Tibial artery (tissue), 4 donors: ENCODE measurements around the gene KRTAP4-4.
"Not testable (repeated sequence)": the region's sequence is repeated elsewhere in the genome, so short reads cannot be mapped to it uniquely, and the experiment has no call there.

Source experiments
- DNase-seq, 2 donors: peaks; one replicate each; pipeline ENCODE4 v3.0.0-alpha.2; 2019
- H3K27ac ChIP-seq, 2 donors: fragments of 200-600 bp; sonication (generic) in 1 of 2; 1 replicate in 1 of 2; 2 replicates in 1 of 2; pipeline ENCODE4 v1.5.1; 2018 to 2019; ENCODE audit warnings: mild to moderate bottlenecking in 1 of 2
- H3K27me3 ChIP-seq, 2 donors: fragments of 200-600 bp; sonication (generic) in 1 of 2; one replicate each; pipeline versions ENCODE4 v1.5.1 to v1.6.0; 2016 to 2019
- H3K36me3 ChIP-seq, 3 donors: fragments of 200-600 bp; sonication (generic) in 2 of 3; one replicate each; pipeline ENCODE4 v1.5.1; 2016 to 2019; ENCODE audit warnings: mild to moderate bottlenecking in 2 of 3
- H3K4me1 ChIP-seq, 4 donors: fragments of 200-600 bp; sonication (generic) in 2 of 4; 1 replicate in 3 of 4; 2 replicates in 1 of 4; pipeline ENCODE4 v1.5.1; 2016 to 2019
- H3K4me3 ChIP-seq, 2 donors: fragments of 200-600 bp; sonication (generic) in 1 of 2; 1 replicate in 1 of 2; 2 replicates in 1 of 2; pipeline ENCODE4 v1.5.1; 2018 to 2019; ENCODE audit warnings: mild to moderate bottlenecking in 2 of 2
- H3K9me3 ChIP-seq, 3 donors: fragments of 200-600 bp; sonication (generic) in 1 of 3; one replicate each; pipeline ENCODE4 v1.5.1; 2016 to 2019
- intact Hi-C: fragments of 100-400 bp; cut with DNase I; formaldehyde crosslinking; loops from one replicate; pipeline ENCODE4 v1.15.0; 2023; ENCODE audit warnings: low total_unique reads
- TF ChIP-seq, protein P1 (sequence below), 2 experiments: fragments of 200-600 bp in 1 of 2; fragments of 450-650 bp in 1 of 2; IDR thresholded peaks; one replicate each; pipeline ENCODE4 v1.5.1; 2017 to 2019; ENCODE audit warnings: antibody characterized with exemption in 2 of 2, mild to moderate bottlenecking in 1 of 2, moderate library complexity in 1 of 2

Gene KRTAP4-4

DNA sequence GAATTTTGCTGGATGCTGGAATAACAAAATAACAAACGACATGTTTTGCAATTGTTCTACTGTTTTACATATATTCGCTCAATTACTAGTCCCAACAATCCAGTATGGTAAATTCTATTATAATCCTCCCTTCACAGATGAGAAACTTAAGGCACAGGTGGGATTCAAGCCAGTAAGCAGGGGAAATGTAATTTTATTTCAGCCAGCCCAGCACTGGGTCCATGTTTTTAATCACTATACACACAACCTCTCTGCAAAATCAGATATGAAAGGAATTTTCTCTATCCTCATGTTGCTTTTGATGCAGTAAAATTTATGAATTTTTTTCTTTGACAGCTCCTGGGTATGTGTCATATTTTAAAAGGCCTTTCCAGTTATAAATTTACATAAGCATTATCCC, 15.3 kb downstream of the KRTAP4-4 start:
- no peak for DNase-seq
- Histone ChIP-seq H3K27ac (no peak overlapping the region), H3K4me3 (no peak overlapping the region), H3K9me3 (peaks cover 0 to 19% (median 5%) of the 10 kb centered on the region in 3 donors), H3K36me3 (no peaks in the 10 kb centered on the region), H3K4me1 (no peaks in the 10 kb centered on the region), H3K27me3 (no peaks in the 10 kb centered on the region)
- intact Hi-C loops = no loop called here
- TF ChIP-seq, protein P1, sequence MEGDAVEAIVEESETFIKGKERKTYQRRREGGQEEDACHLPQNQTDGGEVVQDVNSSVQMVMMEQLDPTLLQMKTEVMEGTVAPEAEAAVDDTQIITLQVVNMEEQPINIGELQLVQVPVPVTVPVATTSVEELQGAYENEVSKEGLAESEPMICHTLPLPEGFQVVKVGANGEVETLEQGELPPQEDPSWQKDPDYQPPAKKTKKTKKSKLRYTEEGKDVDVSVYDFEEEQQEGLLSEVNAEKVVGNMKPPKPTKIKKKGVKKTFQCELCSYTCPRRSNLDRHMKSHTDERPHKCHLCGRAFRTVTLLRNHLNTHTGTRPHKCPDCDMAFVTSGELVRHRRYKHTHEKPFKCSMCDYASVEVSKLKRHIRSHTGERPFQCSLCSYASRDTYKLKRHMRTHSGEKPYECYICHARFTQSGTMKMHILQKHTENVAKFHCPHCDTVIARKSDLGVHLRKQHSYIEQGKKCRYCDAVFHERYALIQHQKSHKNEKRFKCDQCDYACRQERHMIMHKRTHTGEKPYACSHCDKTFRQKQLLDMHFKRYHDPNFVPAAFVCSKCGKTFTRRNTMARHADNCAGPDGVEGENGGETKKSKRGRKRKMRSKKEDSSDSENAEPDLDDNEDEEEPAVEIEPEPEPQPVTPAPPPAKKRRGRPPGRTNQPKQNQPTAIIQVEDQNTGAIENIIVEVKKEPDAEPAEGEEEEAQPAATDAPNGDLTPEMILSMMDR (IDR thresholded peaks at IDR 0.05) = no peak

DNA sequence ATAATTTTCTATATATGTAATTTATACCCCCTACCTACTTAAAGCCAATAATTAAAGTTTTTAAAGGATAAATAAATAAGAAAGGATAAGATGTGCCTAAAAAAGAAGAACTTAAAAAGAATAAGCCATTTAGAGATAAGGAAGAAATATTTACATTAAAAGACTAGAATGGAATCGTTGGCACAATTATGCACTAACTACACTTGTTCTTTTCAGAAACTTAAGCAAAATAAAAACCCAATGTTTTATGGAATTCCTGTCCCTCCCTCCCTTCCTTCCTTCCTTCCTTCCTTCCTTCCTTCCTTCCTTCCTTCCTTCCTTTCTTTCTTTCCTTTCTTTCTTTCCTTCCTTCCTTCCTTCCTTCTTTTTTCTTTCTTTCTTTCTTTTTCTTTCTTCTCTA, 15.7 kb downstream of the KRTAP4-4 start:
- Histone ChIP-seq H3K9me3 (peaks cover 0 to 23% (median 9%) of the 10 kb centered on the region in 3 donors), H3K27me3 (no peaks in the 10 kb centered on the region), H3K4me3 (no peak overlapping the region), H3K36me3 (no peaks in the 10 kb centered on the region), H3K27ac (no peak overlapping the region), H3K4me1 (no peaks in the 10 kb centered on the region)
- no peak for DNase-seq
- intact Hi-C loops = no loop called here
- TF ChIP-seq, protein P1 (IDR thresholded peaks at IDR 0.05) = no peak

DNA sequence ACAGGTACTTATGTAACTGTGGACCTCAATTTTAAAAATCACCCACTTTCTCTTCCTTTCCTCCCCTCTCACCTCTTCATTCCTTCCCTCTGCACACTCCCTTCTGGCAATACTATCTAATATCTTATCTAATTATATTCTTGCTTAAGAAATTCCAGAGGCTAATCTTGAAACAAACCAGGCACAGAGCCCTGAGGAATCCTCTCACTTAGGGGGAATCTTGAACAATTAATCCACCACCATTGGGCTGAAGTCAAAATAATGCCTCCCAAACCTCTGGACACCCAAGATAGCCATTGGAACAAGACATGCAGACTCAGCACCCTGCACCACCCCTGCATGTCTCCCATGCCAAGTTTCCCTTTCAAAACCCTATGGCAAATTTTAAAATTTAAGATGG, 19.2 kb downstream of the KRTAP4-4 start:
- H3K27me3 ChIP-seq = no peaks in the 10 kb centered on the region
- no peak for DNase-seq
- H3K9me3 ChIP-seq = peaks cover 0 to 24% (median 10%) of the 10 kb centered on the region in 3 donors
- no peaks in the 10 kb centered on the region for H3K4me1 ChIP-seq
- intact Hi-C loops = no loop called here
- H3K36me3 ChIP-seq = no peaks in the 10 kb centered on the region
- TF ChIP-seq, protein P1 (IDR thresholded peaks at IDR 0.05) = no peak
- H3K4me3 ChIP-seq = no peak overlapping the region
- no peak overlapping the region for H3K27ac ChIP-seq

DNA sequence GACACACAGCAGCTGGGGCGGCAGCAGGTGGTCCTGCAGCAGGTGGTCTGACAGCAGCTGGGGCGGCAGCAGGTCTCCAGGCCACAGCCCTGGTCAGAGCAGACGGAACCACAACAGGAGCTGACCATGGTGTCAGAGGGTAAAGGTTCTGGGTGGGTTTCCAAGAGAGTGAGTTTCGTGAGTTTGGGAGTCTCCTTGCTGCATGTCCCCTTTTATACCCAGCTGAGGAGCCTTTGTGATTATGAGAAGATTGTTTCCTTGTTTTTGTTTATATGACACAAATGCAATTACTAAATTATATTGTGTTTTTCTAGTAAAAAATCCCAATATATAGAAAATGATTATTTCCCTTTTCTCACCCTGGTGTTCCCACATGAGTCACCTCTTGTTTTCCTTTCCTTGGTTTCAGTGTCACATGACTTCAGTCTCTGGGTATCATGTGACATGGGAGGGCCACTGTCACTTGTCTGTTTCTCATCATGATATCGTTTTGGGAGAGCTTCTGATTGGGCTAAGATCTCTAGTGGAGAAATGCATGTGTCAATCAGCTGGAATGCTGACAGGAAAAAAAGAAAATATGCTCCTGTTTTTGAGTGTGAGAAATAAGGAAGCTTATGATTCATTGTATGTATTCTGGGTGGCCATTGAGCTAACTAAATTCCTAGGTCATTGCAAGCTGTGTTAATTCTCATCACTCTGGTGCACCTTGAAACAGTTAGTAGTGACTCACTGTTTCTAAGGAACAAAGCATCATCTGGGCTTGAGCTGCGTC, 20.0 kb downstream of the KRTAP4-4 start, which contains the start of gene KRTAP4-6:
Gene KRTAP4-6, minus strand, starts transcription at position 185 of the 772 bp plus-strand sequence. Its CDS starts 57 bp downstream, at position 128.
- H3K27ac ChIP-seq = no peak within 1 kb of the TSS
- TF ChIP-seq, protein P1 (IDR thresholded peaks at IDR 0.05) = no peak
- peaks cover 0 to 24% (median 10%) of the 10 kb centered on the region in 3 donors for H3K9me3 ChIP-seq
- DNase-seq = no peak
- no peaks in the 10 kb centered on the region for H3K36me3 ChIP-seq
- H3K4me3 ChIP-seq = no peak within 1 kb of the TSS
- H3K27me3 ChIP-seq = no peaks in the 10 kb centered on the region
- intact Hi-C loops = no loop called here
- H3K4me1 ChIP-seq = no peaks in the 10 kb centered on the region

DNA sequence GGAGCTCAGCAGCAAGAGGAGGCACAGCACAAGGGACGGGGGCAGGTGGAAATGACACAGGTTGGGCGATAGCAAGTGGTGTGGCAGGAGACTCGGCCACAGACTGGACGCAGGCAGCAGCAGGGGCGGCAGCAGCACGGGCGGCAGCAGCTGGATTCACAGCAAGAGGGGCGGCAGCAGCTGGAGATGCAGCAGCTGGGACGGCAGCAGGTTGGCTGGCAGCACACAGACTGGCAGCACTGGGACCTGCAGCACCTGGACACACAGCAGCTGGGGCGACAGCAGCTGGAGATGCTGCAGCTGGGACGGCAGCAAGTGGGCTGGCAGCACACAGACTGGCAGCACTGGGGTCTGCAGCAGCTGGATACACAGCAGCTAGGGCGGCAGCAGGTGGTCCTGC, 20.7 kb downstream of the KRTAP4-4 start:
- H3K36me3 ChIP-seq, DNase-seq, H3K4me3 ChIP-seq, intact Hi-C loops, H3K27me3 ChIP-seq, H3K27ac ChIP-seq, H3K4me1 ChIP-seq: not testable (repeated sequence)
- peaks cover 0 to 24% (median 10%) of the 10 kb centered on the region in 3 donors for H3K9me3 ChIP-seq

DNA sequence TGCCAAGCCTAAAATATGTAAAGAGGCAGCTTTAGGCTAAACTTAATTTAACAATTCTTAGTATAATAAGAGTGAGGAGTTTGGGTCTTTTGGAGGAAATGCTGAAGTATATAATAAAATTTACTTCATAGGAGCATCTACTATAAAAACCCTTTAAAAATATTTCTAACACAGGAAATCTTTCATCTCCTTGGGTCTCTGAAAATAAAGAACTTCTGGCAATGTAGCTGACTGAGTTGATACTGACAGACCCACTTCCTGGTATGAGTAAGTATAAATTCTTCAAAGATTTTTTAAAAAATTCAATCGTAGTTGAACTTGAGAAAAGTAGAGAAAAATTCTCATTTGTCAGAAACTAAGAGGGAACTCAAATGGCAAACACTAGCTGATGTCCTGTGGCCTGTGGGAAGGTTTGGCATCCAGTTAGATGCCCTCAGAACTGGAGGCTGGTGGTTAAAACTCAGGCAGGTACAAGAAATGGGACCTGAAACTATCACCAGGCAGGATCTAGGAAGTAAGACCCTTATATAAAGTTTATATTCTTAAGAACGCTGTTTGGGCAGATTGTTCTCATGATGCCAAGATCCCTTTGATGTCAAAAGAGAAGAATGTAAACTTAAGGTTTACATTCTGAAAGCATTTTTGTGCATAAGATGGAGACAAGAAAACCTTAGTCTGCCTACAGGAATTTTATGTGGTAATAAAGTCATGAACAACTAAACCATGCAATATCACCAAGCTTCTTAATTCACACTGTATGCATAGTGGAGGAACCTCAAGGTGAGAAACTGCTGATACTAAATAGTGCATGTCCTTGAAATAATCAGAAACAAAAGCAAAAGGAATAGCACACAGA, 26.4 kb downstream of the KRTAP4-4 start:
- TF ChIP-seq, protein P1 (IDR thresholded peaks at IDR 0.05) = no peak
- intact Hi-C loops = no loop called here

More for the DNA sequence above, 26.4 kb downstream of the KRTAP4-4 start:
- no peaks in the 10 kb centered on the region for H3K36me3 ChIP-seq
- no peaks in the 10 kb centered on the region for H3K27me3 ChIP-seq
- H3K27ac ChIP-seq = no peak overlapping the region
- no peak overlapping the region for H3K4me3 ChIP-seq
- no peak for DNase-seq
- H3K4me1 ChIP-seq = no peaks in the 10 kb centered on the region
- H3K9me3 ChIP-seq = no peaks in the 10 kb centered on the region
